GM19043 (cell line): Measurements from ENCODE around the gene CNOT8.
"Not testable (repeated sequence)": the region's sequence is repeated elsewhere in the genome, so short reads cannot be mapped to it uniquely, and the experiment has no call there.

Experiments used
- ATAC-seq: cut with Tn5 transposase; IDR thresholded peaks from one replicate; pipeline ENCODE4 v1.9.1; 2021; ENCODE audit warnings: low read depth; ENCODE audit not compliant: unreplicated experiment

CNOT8 gene

DNA sequence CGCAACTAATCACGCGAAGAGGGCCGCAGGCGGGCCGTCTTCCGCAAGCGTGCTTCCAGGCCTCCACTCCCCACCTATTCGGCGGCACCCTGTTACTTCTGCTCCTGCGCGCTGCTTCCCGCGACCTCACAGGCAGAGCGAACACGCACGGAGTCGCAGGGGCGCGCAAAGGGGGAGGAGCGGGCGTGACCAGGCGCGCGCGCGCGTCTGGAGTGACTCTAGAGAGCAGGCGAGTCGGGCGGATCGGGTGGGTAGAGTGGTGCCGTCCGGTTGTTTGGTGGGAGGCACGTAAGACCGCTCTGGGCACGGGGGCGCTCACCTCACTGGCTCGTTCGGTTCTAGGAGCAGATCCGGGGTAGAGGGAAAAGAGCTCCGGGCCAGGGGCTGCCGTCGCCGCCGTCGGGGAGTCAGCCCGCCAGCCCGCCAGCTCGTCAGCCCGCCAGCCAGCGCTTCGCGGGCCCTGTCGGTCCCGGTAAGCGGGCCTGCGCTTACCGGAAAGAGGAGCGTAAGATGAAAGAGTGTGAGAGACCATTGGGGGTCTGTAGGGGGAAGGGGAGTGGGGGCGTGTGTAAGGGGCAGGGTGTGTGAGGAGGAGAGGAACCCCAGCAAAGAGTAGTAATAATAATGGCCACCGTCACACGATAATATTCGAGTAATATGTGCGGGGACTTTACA is at the start of gene CNOT8:
Gene CNOT8, plus strand, starts transcription at position 331 of the 675 bp plus-strand sequence. CDS start 4,652 bp downstream, outside the sequence.
- peak; percentile 72 for ATAC-seq

DNA sequence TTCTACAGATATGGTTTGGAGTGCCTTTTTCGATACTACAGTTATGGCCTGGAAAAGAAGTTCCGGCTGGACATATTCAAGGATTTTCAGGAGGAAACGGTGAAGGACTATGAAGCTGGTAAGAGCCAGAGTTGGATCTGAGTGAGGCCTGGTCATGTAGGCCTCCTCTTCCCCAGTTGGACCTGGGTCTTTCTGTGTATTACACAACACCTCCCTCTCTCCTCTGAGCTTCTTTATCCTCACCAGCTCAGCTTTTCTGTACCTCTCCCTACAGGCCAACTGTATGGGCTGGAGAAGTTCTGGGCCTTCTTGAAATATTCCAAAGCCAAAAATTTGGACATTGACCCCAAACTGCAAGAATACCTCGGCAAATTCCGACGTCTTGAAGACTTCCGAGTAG is 47.2 kb upstream of the CNOT8 start:
- ATAC-seq = no peak

DNA sequence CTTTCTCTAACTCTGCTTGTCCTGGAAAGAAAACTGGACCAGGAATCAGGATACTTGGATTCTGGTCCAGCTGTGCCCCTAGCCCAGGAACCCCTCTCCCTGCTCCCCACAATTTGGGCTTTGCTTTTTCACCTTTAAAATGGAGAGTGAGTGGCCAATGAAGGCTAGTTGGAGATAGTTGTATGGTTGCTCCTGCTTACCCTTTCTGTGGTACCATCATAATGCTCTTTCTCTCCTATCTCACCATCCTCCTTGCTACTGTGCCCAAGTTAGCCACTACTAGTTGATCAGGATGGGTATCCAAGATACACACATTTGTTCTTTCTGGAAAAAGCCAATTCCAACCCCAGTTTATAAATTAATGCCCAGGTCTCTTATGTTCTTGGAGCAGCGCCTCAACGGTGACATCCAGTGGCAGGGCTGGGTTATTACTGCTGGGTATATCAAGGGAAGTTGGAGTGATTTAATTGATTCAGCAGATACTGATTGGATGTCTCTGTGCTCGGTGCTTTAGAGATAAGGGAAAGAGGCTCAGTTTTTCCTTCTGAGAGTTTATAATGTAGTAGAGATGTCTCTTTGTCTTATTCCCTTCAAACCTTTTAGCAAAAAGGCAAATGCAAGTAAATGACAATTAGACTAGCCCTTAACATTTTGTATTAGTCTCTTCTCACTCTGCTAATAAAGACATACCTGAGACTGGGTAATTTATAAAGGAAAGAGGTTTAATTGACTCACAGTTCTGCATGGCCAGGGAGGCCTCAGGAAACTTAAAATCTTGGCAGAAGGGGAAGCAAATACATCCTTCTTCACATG is 46.6 kb upstream of the CNOT8 start:
- ATAC-seq = peak; percentile 76

DNA sequence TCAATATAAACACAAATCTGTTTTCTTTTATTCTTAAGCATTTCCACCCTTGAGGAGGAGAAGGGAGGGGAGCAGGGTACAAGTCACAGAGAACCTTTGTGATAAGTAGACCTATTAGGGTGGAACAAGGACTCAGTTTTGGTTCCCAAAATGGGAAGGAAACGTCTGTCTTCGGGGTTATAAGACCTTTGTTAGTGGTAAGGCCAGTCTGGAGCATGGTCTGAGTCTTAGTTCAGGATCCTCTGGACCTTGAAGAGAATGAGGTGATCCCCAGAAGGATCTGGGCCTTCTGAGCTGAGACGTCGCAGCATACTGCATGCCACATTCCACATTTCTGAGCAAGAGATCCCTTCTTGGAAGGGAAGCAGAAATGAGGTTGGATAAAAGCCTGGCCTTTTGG is 45.3 kb upstream of the CNOT8 start:
- ATAC-seq = no peak

DNA sequence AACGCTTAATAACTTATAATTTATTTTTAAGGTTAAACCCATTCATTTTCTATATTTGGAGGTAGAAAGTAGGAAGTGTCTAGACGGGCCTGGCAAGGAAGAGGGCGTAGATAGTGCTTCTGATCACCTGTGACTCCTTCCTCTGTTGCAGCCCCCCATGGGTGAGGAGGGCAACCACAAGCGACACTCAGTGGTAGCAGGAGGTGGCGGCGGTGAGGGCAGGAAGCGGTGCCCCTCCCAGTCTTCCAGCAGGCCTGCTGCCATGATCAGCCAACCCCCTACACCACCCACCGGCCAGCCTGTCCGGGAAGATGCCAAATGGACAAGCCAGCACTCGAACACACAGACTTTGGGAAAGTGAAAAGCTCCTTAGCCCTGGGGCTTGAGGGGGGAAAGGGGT is 44.7 kb upstream of the CNOT8 start:
- ATAC-seq = no peak

DNA sequence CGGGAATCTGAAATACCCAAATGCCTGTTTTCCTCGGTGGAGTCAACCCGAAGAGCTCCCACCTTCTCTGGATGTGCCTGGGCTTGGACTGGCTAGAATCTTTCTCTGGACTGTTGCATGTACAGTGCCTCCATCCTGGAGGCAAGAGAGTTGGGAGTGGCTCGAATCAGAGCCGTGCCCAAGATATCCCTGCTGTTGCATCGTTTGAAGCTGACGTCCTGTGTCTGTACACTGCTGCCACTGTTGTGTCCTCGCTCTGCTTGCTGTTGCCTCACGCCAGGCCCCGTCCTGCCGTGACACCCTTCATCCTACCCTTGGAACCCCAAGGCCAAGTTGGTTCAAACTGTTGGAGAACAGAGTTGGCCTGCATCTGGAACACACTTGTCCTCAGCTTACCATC is 43.4 kb upstream of the CNOT8 start:
- ATAC-seq = no peak

DNA sequence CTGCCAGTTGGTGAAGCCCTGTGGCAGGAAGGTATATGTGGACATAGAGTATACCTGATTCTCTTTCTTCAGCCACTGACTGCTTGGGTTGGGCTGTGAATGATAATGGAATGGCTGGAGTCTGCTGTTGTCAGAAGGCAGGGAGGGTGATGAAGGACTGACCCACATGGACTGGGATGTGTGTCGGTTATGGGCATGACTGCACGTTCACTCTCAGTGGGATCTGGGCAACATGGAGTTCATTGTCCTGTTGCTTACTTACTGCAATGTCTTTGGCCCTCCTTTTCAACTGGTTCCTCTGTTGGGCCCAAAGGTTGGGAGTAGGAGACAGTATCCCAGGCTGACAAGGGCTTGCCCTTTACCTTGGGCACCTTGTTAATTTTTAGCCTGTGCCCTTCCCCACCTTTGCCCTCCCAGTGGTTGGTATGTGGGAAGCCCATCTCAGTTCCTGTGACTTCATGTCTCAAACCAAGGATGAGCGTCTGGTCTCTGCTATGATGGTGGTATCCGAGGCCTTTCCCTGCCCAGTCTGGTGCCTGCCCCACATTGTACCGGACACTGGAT is 42.7 kb upstream of the CNOT8 start:
- ATAC-seq = no peak

DNA sequence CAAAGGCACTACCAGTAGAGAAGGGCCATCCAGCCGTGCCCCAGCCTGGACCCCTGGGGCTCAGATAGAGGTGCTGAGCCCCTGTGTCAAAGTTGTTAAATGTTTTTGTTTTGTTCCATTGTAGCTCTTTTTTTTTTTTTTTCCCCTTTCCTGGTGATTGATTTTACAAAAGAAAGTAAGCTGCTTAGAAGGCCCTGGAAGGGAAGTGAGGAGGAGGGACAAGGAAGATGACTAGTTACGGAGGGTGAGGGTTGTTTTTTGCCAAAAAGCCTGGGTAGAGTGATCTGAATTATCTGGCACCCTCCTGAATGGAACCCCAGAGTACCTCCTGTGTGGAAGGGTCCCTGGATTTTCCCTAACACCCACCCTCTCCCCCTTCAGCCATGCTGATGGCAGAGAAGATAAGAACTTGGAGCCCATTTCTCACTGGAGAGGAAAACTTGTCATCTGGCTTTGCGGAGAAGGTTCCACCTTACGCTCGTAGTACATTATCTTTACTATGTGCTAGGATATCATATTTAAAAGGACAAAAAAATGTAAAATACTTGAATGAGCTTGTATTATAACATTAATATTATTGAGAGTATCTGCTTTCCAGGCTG is 41.4 kb upstream of the CNOT8 start:
- no peak for ATAC-seq

DNA sequence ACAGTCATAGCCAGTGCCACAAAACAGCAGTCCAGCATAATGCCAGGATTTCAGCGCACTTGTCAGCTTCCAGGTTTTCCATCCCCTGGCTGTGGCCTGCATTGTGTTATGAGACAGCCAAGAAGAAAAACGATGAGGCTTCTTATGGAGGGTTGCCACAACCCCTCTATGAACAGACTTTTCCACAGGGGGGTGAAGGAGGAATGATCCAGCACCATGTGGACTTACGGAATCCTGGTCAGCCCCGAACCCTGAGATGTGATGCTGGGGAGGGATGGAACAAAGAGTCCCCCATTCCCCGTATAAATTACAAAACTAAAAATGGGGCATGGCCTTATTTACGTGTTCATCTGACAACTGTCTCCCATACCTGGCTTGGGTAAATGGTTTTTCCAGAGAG is 40.6 kb upstream of the CNOT8 start:
- no peak for ATAC-seq

DNA sequence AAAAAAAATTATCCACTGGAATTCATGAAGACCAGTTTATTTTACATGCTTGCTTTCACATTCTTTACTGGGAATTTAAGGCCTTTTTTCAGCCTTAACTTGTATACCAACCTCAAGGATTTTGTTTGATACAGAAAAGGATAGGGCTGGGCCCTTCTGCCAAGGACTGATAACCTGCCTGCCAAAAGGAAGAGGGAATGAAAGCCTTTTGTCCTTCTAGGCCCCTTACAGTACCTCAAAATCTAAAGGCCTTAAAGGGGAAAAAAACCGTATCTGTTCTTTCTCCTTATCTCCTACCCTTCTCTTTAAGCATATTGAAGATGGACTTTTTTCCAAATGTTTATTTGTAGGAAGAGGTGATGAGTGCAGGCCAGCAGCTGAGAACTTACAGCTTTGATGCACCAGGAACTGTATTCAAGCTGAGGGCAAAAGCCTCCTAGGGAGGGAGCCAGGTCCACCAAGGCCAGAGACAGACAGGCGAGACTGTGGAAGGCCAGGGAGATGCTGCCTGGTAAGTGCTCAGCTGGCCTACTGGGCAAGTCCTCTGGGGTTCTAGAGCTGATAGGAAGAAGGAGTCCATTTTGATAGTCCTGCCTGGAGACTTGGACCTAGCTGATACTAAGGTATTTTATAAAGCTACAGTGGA is 39.8 kb upstream of the CNOT8 start:
- ATAC-seq = no peak

DNA sequence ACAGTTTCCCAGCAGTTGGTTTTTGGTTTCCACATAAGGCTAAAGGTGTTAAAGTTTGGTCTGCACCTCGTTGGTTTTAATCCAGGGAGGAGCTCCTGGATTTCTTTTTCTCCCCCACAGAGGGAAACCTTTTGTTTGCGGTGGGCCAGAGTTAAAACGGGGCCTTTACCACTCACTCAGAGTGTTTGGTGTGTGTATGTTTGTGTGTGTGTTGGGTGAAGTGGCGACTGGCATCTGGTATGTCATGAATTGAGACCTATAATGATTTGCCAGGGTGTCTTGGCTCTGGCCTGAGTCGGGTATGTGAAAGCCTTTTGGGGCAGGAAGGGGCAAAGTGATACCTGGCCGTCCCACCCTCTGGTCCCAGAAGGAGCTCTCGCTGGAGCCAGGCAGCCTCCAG is 38.9 kb upstream of the CNOT8 start:
- no peak for ATAC-seq

DNA sequence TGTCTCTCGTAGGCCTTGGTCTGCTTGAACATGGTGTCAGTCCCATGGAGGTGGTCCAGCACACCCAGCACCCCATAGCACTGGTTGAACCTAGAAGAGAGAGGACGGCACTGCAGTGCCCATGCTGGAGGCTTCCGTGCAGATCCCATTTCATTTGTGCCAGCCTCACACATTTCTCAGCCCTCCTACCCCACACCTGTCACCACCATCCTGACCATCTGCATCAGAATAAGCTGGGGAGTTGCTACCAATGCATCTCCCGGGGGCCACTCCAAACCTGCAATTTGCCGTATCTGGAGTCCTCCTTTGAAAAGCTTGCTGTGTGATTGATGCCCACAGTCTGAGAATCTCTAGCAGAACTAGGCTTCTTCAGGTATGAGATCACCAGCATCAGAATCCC is 38.0 kb upstream of the CNOT8 start:
- ATAC-seq = no peak

DNA sequence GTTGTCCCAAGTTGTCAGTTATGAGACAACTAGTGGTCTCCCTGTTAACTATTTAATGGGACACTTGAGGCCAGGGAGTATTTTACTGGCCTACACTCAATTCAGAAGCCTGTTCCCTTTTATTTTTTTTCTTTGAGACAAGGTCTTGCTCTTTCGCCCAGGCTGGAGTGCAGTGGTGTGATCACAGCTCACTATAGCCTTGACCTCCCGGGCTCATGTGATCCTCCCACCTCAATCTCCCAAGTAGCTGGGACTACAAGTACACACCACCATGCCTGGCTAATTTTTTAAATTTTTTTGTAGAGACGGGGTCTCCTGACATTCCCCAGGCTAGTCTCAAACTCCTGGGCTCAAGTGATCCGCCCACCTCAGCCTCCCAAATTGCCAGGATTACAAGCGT is 35.5 kb upstream of the CNOT8 start:
- ATAC-seq = not testable (repeated sequence)

DNA sequence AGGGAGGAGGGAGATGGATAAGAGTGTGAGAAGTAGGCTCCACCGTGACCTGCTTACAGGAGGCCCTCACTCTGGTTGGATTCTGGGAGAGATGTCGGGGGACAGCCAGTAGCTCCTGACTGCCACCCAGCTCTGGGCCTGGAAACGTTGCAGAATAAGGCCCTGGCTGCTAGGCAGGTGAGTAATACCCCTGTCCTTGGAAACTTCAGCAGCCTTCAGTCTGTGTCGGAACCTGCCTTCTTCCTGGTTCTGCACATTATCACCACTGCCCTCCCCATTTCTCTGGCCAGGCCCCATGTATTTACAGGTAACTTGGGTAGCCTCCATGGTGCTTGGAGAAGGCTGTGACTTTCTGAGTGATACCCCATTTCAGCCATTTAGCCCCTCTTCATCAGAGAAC is 34.8 kb upstream of the CNOT8 start:
- ATAC-seq = no peak

DNA sequence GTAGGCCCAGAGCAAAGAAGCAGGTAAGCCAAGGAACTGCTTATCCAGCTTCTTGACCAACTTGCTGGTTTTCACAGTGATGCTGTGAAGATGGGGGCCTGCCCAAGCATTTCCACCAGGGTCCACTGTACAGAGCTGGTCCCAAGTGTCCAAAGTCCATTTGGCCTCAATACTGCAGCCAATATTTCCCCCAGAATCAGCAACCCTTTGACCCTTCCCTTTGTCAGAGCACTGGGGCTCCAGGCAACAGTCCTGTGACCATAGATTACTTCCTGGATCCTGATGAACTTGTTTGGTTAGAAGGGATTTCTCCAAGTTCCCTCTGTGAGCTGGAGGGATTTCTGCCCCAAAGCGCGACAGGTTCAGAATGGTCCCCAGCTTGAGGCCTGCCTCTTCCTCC is 34.4 kb upstream of the CNOT8 start:
- no peak for ATAC-seq

DNA sequence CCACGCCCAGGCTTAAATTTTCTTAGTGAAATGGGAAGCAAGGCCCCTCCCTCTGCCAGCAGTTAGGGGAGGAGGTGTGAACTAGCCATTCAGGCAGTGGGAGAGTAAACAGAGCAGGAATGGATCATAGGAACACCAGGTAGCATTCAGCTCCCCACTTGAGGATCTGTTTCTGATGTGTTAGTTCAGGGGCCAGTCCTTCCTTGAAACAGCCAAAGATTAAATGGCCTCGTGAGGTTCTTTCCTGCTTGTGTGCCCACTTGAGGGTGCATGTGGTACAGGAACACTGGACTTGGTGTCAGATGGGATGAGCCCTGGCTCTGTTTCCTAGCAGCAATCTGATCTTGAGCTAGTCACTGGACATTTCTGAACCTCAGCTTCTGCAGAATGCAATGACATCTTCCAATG is 29.2 kb upstream of the CNOT8 start:
- ATAC-seq = no peak

DNA sequence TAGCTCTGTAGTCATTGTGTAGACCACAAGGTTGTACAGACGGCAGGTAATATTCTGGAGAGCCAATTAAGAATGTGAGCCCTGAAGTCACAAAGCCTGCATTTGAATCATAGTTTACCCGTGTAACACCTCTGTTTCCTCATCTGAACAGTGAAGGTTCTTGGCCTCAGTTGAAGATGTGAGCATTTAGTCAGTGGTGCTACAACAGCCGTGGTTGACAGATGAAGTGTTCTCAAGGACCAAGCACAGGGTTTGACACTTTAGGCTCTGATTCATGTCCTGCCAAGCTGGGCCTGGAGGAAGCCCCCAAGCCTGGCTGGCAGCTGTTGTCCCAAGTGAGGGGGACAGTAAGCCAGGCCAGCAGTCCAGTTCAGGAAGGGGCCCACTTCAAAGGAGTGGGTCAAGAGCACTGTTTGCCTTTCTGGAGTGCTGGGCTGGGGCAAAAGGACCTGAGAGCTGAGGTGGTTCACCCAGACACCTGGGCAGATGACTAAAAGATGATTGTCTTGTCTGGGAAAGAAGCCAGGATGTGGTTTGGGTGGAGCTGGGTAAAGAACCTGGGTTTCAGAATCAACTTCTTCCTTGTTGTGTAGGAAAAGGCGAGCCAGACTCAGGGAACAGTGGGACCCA is 28.7 kb upstream of the CNOT8 start:
- ATAC-seq = no peak

DNA sequence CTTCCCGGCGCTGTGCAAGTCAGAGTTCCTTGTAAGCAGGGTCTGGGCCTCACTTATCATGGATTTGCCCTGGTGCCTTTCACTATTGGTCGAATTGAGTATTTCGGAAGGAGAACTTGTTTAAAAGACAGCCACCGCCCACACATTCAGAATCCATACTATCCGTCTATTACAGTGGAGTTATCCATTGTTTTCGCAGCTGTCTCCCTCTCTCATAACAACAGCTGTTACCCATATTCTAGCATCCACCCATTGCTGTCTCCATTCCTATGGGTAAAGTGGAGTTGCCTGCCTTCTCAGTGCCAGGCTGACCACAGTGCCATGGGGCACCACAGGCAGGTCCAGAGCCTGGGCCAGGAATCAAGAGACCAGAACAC is 28.2 kb upstream of the CNOT8 start:
- no peak for ATAC-seq

DNA sequence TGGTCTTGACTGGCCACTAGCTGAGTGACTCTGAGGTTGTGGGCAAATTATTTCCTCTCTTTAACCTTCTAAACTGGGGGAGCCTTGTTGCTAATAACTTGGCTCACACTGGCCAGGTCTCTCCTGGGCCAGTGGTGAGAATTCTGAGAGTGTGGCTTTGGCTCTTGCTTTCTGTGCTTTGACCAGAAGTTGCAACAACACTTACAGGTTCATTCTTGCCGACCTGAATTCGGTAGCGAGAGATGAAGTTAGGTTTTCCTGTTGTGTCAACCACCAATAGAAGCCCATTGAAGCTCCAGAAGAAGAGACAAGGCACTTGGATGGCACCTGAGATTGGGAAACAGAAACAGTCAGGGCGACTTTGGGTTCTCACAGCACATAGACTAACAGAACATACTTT is 27.8 kb upstream of the CNOT8 start:
- no peak for ATAC-seq

DNA sequence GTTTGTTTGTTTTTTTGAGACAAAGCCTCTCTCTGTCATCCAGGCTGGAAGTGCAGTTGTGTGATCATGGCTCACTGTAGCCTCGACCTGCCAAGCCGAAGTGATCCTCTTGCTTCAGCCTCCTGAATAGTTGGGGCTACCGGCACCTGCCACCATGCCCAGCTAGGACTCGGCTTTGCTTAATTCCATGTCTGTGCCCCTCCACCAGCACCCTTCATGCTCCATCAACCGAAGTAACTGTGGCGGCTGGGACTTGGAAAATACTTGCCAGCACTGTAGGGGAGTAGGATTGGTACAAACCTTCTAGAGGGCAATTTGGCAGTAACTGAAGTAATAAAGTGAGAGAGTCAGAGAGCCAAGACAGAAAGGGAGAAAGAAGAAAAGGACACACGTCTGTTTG is 27.0 kb upstream of the CNOT8 start:
- no peak for ATAC-seq

DNA sequence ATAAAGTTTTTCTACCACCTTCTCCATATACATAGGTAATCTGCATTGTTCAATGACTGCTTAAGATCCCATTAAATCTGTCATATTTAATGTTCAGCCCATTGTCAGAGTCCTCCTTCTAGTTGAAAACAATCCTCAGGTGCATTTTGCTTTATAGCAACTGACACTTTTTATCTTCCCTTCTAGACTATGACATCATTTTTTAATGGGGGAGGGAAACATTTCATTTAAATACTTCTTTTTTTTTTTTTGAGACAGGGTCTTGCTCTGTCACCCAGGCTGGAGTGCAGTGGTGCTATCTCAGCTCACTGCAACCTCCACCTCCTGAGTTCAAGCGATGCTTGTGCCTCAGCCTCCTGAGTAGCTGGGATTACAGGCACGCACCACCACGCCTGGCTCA is 25.6 kb upstream of the CNOT8 start:
- not testable (repeated sequence) for ATAC-seq
